GM18511 (cell line): Measurements from ENCODE around the gene PPP6R3.

Source experiments
- ATAC-seq: cut with Tn5 transposase; IDR thresholded peaks from one replicate; pipeline ENCODE4 v1.9.1; 2021; ENCODE audit warnings: mild to moderate bottlenecking, moderate library complexity; ENCODE audit not compliant: unreplicated experiment

Gene PPP6R3

DNA sequence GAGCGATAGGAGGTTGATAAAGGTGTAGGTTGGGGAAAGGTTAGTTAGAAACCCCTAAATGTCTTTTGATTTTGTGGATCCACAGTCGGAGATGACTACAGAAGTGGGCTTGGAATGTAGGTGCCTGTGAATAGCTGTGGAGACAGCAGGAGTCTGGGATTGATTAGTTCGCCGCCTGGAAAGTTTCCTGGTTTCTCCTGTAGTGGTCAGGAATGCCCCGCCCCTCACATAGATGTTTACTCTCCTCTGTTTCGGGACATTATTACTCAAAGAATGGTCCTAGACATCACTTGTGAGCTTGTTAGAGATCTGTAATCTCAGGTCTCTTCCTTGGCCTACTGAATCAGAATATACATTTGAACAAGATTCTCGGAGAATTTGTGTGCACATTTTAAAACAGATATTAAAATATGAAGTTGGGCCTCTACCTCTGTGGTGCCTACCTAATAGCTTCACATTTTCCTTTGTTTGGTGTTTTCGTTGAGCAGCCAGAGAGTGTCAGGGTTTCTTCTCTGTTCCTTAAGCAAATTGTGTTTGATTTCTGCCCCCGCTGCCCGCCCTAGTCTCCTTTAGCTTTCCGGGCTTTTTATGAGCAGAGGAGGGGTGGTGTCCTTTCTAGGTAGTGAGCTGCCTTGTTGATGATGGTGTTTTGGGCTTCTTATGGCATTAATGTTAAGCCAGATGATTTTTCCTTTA, 89.4 kb downstream of the PPP6R3 start:
- no peak for ATAC-seq

DNA sequence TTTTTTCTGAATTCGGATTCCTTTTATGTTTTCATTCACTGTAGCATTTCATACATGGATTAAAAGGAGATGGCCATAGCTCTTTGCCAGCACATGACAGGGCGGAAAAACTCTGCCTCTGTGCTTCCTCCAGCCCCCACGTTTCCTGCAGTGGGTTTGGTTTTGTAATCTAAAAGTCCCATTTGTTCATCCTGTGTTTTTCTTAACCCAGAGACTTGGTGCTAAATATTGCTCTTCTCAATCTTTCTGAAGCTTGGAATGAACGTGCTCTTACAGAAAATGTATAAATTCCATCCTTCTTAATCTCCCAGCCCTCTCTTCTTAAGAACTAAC, 89.9 kb downstream of the PPP6R3 start:
- ATAC-seq, result no peak

DNA sequence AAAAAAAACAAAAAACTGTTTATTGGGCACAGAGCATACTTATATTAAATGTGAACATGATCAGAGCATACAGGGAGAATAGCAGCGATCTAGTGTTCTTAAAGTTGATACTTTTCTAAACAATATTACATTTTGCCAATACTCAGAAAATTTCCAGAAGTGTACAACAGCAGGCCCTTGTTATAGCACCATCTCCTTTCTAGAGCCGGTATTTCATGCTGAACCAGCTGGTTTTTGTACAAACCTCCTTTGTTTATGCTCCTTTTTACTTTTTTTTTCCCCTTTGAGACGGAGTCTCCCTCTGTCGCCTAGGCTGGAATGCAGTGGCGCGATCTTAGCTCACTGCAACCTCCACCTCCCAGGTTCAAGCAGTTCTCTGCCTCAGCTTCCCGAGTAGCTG, 90.7 kb downstream of the PPP6R3 start:
- no peak for ATAC-seq

DNA sequence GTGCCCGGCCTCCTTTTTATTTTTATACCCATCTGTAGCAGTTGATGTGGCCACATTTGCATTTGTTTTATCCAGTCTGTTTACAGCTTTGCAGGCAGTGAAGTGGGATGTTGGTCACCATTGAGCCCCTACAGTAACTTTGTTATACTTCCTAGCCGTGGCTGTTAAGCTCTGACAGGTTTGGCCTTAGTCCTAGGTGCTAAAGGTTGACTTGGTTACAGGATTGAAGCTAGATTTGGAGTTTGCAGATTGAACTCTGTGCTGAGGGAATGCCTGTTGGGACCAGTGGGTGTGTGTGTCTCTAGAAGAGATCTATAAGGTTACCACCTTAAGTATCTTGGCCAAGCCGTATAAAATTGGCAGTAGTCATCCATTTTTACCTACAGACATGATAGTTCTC, 91.2 kb downstream of the PPP6R3 start:
- ATAC-seq, result no peak

DNA sequence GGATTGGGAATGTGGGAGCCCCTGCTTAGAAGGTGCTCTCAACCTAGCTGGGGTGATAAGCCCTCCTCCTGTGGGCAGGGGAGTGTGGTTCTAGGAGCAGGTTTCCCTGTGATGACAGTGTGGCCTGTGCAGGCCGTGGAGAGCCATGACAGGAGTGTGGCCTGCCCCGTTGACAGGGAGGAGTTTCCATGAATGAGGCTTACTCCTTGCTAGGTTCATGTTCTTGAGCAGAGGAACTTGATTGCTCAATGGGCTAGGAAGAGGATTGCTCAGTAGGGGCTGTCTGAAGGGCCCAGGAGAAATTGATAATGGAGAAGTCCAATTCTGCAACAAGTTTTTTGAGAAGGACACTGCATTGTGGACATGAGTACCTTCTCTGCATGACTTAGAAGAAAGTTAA, 92.0 kb downstream of the PPP6R3 start:
- ATAC-seq, result no peak

DNA sequence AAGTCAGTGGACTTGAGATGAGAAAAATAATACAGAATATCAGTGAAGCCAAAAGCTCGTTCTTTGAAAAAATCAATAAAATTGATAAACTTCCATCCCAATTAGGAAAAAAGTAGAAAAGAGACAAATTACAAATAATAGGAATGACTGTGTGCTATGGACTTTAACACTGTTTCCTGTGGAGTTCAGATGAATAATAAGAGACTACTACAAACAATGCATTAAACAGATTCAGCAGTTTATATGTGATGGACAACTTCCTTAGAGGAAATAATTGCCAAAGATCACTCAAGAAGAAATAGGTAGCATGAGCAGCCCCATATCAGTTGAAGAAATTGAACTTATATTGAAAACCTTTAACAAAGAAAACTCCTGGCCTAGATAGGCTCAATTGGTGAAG, 99.7 kb downstream of the PPP6R3 start:
- ATAC-seq, result no peak

DNA sequence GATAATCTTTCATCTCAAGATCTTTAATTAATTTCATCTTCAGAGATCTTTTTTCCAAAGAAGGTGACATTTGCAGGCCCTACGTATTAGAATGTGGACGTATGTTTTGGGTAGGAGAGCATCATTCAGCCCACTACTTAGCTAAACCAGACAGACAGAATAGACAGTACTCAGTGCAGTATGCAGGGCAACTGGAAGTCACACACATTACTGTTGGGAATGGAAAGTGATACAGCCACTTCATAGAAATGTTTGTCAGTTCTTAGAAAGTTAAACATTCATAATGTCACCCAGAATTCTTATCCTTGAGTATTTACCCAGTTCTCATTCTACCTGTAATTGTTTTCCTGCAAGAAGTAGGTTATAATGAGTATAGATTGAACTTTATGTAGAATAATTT, 102.9 kb downstream of the PPP6R3 start:
- no peak for ATAC-seq

DNA sequence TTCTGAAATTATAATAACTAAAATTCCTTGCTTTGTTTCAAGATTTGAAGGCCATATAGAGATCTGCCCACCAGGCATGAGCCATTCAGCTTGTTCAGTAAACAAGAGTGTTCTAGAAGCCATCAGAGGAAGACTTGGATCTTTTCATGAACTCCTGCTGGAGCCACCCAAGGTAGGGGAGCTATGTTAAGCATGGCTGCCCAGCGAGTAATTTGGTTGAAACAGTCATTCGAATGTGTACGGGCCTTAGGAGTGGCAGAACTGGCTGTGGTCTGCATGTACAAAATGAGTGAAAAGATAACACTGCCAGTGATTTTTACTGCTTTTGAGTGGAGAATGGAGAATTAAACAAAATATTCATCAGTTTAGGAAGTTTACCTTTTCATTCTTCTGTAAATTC, 103.7 kb downstream of the PPP6R3 start:
- ATAC-seq, result no peak

DNA sequence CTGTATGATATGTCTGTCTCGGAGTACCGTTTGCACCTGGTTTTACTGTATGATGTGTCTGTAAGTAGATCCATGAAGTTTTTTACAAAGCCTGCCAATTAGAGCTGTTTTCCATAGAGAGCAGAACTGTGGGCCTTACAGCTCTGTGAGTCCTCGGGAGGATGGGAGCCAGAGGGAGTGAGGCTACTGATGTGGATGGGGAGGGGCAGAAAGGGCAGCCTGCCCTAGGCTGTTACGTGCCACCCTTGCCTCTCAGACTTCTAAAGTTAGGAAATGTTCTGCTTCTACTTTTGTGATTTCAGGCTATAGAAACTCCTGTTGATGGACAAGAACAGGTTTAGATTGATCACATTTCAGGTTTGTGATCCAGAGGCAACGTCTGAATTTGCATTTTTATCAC, 105.2 kb downstream of the PPP6R3 start:
- ATAC-seq, result no peak

DNA sequence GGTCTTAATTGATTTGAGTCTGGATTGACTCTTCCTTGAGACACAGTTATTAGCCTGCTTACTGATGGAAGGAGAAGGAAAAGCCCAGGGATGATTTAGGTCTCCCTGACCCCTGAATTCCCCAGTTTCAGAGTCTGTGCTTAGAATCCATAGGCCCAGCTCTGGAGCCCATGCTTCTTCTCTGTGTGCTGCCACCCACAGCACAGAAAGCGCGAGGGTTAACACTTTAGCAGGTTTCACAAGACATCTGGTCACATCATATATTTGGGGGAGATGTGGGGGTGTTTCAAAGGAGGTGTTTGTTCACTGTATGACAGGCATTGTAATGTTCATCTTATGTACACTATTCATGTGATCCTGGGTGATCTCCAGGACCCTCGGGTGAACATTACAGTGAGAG, 107.0 kb downstream of the PPP6R3 start:
- no peak for ATAC-seq

DNA sequence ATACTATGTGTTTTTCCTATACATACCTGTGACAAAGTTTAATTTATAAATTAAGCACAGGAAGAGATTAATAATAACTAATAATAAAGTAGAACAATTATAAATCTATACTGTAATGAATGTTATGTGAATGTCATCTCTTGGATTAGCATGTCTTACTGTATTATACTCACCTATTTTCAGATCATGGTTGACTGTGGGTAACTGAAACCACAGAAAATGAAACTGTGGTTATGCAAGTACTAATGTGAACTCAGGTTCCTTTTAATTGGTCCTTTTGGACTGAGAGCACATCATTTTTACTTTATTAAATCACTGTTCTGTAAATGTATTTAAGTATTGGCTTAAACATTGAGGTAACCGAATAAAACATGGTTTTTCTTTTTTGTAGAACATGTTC, 108.8 kb downstream of the PPP6R3 start:
- ATAC-seq, result peak; percentile 45

DNA sequence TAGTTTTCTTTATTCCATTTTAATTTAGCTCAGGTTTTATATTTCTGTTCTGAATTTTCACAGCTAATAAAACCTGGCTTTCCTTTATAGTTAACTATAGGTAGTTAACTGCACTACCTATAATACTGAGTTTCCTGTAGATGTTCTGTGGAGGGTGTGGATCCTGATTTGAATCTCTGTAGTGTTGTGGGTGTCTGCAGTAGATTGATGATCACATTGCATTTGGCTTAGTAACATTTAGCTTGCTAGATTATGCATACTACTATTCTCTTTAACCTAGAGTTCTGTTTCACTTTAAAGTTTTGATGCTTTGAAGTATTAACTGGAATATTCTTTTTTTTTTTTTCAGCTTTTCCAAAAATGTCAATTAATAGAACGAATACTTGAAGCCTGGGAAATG, 110.1 kb downstream of the PPP6R3 start:
- ATAC-seq, result no peak

DNA sequence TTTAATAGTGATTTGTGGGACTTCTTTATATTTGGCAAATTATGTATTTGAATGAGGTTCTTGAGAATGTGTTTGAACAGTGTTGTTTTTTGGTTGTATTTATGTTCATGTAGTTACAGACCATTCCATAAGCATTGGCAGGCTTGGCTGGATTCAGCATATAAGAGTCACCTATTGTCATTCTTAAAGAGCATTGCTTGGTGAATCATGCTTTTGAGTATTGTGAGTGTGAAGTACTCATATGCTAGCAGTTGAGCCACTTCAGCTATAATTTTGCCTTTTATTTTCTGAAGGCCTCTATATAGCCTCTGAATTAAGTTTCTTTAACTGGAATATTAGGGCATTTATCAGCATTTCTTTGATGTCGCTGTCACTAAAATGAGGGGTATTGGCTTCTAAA, 113.8 kb downstream of the PPP6R3 start:
- no peak for ATAC-seq

DNA sequence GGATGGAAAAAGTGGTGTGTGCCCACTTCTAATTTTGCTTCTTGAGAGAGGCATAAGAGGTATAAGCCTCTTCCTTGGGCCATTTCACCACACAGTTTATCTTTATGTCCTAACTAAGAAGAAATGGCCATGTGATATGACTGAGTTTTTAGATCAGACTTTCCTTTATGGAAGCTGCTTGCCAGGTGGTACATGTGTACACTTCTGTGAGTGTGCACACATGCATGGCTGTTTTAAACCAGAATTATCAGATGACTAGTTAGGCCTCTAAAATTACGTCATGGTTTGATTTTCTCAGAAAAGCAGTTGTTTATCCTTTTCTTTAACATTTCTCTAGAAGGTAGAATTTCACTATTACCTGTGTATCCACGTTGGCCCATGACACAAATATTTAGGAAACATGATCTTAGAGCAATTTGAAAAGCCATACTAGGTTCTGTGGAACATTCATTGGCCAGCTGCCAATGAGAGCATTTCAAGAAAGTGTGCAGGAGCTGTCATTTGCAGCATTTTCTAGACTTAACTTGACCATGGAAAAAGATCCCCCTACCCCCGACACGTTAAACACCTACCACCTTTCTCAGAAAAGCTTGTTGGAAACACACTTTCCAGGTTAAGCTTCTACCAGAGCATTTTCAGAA, 114.6 kb downstream of the PPP6R3 start:
- ATAC-seq, result no peak

DNA sequence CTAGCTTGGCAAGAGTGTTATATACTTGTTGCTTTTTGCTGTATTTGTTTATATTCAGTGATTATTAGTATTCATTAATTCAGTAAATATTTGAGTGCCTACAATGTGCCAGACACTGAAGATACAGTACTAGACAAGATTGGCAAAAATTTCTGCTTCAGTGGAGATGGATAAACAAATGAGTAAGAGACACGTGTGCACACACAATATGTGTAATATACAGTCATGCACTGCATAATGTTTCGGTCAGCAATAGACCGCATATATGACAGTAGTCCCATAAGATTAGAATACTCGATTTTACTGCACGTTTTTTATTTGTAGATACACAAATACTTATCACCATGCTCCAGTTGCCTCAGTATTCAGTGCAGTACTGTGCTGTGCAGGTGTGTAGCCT, 118.9 kb downstream of the PPP6R3 start:
- no peak for ATAC-seq

DNA sequence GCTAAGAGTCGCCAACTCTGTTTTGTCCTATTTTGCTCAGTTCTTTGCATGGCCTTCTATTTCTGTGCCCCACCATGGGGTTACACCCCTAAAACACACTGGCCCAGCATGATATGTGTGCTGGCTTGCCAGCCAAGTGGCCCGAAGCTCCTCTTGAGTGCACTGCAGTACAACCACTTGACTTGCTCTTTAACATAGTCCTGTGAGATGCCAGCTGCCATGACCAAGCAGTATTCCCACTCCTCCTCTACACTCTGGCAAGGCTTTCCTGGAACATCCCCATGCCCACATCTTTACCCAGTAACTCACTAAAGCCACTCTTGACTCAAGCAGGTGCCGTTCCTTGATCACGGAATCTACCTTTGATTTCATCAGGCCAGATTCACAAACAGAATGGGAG, 120.9 kb downstream of the PPP6R3 start:
- ATAC-seq, result no peak

DNA sequence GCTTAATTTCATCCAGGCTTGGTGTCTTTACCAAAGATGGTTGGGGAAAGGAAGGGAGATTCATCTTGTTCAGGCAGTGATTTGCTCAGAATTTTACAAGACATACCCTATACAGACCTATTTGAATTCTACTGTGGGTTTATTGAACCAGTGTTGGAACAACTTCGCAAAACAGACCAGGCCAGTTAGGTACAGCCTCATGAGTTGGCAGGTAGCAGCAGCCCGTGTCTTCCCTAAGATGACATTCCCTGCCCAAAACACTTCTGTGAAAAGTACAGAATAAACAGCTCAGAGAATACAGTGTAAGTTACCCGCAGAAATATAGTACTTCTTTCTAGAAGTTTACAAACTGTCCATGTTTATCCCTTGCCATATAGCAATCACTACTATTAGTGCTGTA, 121.3 kb downstream of the PPP6R3 start:
- no peak for ATAC-seq

DNA sequence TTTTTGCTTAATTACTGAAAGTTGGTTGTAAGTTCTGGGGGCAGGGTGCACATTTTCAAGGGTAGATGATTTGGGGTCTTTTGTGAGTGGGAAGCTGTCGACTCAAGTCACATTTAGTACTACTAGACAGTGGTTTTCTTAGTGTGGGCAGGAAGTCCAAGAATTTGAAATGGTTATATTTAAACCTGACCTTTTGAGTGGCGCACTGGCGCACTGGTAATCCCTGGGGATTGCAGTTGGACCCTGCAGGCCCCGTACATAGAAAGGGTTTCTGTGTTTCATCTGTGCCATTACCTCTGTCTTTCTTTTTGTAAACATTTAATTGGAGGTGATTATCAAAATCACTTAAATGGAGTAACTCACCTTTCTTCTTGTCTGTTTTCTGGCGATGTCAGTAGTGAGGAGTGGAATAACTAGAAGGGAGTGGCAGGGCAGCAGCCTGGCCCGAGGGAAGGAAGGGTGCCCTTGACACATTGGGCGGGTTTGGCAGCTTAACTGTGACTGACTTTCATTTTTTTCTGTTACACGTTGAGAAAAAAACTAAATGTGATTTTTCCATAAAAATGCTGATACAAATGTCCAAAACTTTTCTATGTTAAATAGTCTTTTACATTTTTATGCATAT, 122.0 kb downstream of the PPP6R3 start:
- no peak for ATAC-seq

DNA sequence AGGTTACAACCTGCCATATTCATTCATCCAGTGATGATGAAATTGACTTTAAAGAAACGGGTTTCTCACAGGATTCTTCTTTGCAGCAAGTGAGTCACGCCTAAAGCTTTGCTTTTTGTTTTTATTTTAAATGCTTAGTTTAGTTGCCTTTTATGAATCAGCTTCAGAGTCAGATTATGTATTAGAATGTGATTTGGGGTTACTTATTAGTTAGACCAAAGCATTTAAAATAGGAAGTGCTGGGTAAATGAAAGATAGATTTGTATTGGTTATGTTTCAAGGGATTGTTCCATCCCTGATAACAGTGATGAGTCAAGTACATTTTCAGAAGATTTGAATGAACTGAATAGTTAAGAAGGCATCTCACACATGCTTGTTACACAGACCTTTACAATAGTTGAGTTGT, 122.5 kb downstream of the PPP6R3 start:
- no peak for ATAC-seq

DNA sequence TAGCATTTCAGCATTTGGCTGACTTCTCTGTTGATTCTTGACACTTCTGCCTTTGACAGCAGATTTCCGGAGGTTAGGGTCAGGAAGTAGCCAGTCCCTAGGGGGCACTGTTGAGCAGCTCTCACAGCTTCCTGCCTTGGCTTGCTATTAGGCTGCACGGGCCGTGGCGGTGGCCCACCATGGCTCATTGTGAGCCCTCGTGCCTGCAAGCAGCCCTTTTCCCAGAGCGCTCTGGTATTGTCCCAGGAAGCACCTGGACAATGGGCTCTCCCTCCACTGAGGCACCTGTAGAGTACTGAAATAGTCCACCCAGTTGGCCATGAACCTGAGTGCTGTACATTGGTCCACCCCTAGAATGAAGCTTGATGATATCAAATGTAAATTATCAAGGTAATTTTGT, 123.5 kb downstream of the PPP6R3 start:
- no peak for ATAC-seq

DNA sequence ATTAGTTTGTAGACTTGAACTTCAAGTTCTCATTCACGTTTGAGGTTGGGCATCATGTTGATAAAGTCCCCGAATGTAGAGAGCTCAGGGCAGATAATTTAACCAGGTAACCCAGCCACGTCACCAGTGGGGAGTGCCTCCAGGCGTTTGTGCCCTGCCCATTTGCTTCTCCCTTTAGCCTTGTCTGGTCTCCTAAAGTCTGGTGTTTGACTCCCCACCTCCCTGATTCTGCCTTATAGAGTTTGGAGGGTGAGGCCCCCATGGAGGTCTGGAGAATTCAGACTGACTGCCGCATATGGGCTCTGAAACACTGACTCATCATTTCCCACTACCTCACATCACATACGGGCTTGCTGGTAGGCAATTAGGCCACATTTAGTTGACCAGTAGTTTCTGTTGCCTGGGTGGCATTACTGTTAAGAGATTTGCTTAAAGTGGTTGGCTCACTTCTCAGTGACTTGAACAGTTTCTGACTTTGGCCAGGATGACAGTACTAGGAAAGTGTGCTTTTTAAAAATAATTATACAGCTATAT, 124.5 kb downstream of the PPP6R3 start:
- no peak for ATAC-seq

DNA sequence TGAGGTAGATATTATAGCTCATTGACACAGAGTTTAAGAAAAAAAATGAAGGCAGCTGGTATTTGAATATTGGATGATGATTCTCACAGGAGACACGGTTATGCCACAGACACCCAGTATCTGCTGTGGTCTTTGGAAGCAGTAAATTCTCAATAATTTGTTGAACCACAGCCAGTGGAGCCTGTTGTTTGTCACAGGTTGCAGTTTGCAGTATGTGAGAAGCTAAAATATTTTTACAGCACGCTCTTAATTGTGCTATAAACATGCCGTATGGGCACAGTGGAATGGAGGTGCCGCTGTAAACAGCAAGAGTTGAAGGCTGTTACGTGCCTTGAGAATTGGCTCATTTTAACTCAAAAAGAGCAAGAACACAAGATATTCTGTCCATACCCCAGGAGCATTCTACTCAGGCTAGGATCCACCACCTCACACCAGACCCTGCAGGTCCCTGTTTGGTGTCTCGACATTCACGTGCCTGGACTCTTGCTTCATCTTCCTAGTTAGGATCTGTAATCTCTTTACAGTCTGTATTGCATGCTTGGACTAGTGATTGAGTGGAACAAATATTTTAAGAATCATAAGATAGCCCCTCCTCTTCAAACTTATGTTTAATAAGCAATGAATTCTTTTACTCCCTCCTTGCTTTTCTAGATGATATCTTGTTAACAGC, 129.1 kb downstream of the PPP6R3 start:
- ATAC-seq, result no peak
